GM12872 (cell line): ENCODE data around the gene C6orf132.

Experiments
- CTCF ChIP-seq: IDR thresholded peaks from 3 replicates; pipeline ENCODE4 v1.5.1; 2011; ENCODE audit warnings: low read depth, mild to moderate bottlenecking, low read length, moderate library complexity; ENCODE audit not compliant: insufficient read depth

The C6orf132 gene

GRCh38 chr6:42137194-42137753, 5.1 kb downstream of the C6orf132 start:
- no peak for TF ChIP-seq CTCF

GRCh38 chr6:42136508-42137193, 5.8 kb downstream of the C6orf132 start:
- TF ChIP-seq CTCF, result peak; percentile 58

- TF ChIP-seq CTCF, result no peak
These were observed 6.7 kb downstream of the C6orf132 start for GRCh38 chr6:42135722-42136121.

- no peak for TF ChIP-seq CTCF
These were observed 7.3 kb downstream of the C6orf132 start for GRCh38 chr6:42135161-42135560.

- no peak for TF ChIP-seq CTCF
These were observed 8.5 kb downstream of the C6orf132 start for GRCh38 chr6:42133926-42134325.

GRCh38 chr6:42131531-42131930, 10.9 kb downstream of the C6orf132 start:
- no peak for TF ChIP-seq CTCF

GRCh38 chr6:42129360-42129676, 13.1 kb downstream of the C6orf132 start:
- no peak for TF ChIP-seq CTCF
